ENCODE results near the gene LKAAEAR1. TPM values are rescaled to one million over a fixed set of nuclear protein-coding genes. Genes with fewer than 3 reads are reported as not detected.

Gene LKAAEAR1
- total and polyA plus RNA-seq, 12 donors = 0.12 TPM; not detected in 11

DNA sequence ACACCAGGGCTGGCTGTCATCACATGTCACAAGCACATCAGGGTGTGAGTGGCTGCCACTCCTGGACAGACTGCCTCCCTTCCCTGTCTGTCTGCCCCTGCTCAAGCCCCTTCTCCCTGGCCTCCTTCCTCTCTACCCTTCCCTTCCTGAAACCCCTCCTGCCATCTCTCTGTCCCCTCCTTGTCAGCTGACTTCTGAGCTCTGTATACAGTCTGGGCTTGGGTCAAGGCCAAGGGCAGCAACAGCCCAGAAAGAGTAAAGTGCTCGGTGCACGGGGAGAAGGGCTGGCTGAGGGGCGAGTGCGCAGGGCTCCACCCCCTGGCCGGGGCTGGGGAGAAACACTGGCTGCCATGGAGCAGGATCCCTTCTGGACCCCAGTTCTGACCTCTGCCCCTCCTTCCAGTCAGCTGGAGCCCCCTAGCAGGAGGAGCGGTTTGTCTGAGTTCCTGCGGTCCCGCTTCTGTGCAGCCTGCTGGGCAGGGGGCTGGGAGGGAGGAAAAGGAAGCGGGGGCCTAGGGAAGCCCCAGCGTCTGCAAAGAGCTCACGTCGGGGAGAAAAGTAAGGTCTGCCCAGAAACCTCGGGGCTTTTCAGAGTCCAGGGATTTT lies 2.0 kb downstream of the LKAAEAR1 start:
- peak overlapping the region in 1 of 10 donors; percentile 23 for H3K4me3 ChIP-seq
- no peaks in the 10 kb centered on the region for H3K36me3 ChIP-seq
- H3K4me1 ChIP-seq = peaks cover 16 to 57% (median 41%) of the 10 kb centered on the region in 9 donors
- WGBS, 2 donors = 19 to 22% methylated on average over 13 of the region's 13 CpGs
- H3K27me3 ChIP-seq = peaks cover 0 to 32% (median 27%) of the 10 kb centered on the region in 7 donors
- DNase-seq = no peak
- intact Hi-C loops (cut with DNase I) = loop anchor here in 5 of 10 donors (5.0 kb wide), 2 partner anchors 35 to 40 kb away; no protein-coding TSS in a partner anchor
- peak overlapping the region in 1 of 10 donors; percentile 14 for H3K27ac ChIP-seq
- no peak for TF ChIP-seq CTCF (IDR thresholded peaks at IDR 0.05)
- no peaks in the 10 kb centered on the region for H3K9me3 ChIP-seq
- peak in 1 of 8 donors; percentile 10 for ATAC-seq

- Histone ChIP-seq H3K27ac (no peak overlapping the region), H3K4me1 (peaks cover 16 to 57% (median 41%) of the 10 kb centered on the region in 9 donors), H3K4me3 (no peak overlapping the region), H3K36me3 (peaks cover 0 to under 1% (median 0%) of the 10 kb centered on the region in 9 donors), H3K9me3 (no peaks in the 10 kb centered on the region), H3K27me3 (peaks cover 0 to 29% (median 27%) of the 10 kb centered on the region in 7 donors)
- no peak for DNase-seq
- intact Hi-C loops (cut with DNase I) = loop anchor here in 5 of 10 donors (5.0 kb wide), 2 partner anchors 36 to 41 kb away; no protein-coding TSS in a partner anchor
- 94% methylated on average over 6 of the region's 6 CpGs for WGBS, 2 donors
- no peak for TF ChIP-seq CTCF (IDR thresholded peaks at IDR 0.05)
- ATAC-seq = no peak
Measured at GRCh38 chr20:64081624-64081964, 2.6 kb downstream of the LKAAEAR1 start.

GRCh38 chr20:64080813-64081623 lies 3.2 kb downstream of the LKAAEAR1 start:
- 80% methylated on average over 17 of the region's 17 CpGs for WGBS, 2 donors
- Histone ChIP-seq H3K9me3 (no peaks in the 10 kb centered on the region), H3K27ac (peak overlapping the region in 5 of 10 donors; percentile 67 to 91 (median 83)), H3K27me3 (peaks cover 0 to 25% (median 24%) of the 10 kb centered on the region in 7 donors), H3K36me3 (peaks cover 0 to 6% (median 0%) of the 10 kb centered on the region in 9 donors), H3K4me1 (peaks cover 16 to 62% (median 41%) of the 10 kb centered on the region in 9 donors), H3K4me3 (peak overlapping the region in 7 of 10 donors; percentile 53 to 91 (median 84))
- intact Hi-C loops (cut with DNase I) = loop anchor here in 5 of 10 donors (5.0 kb wide), 2 partner anchors 36 to 41 kb away; no protein-coding TSS in a partner anchor
- DNase-seq = no peak
- no peak for TF ChIP-seq CTCF (IDR thresholded peaks at IDR 0.05)
- no peak for ATAC-seq

All from heart right ventricle (tissue), 16 donors.